DMS153 treated with DMSO at 0.1 percent for 48 hours (cell line): Measurements from ENCODE around the gene SLC5A2.
"Not testable (repeated sequence)": the region's sequence is repeated elsewhere in the genome, so short reads cannot be mapped to it uniquely, and the experiment has no call there.

Experiments used
- DNase-seq: peaks from one replicate; lab custom pipeline; 2025; ENCODE audit not compliant: unreplicated experiment; lab: John Stamatoyannopoulos, UW

The SLC5A2 gene

GRCh38 chr16:31491778-31492418 is 9.0 kb downstream of the SLC5A2 start:
- DNase-seq, result no peak

- no peak for DNase-seq
Measured at GRCh38 chr16:31493506-31494125, 10.7 kb downstream of the SLC5A2 start.

- DNase-seq, result no peak
Measured at GRCh38 chr16:31496670-31497069, 13.7 kb downstream of the SLC5A2 start.

DNA sequence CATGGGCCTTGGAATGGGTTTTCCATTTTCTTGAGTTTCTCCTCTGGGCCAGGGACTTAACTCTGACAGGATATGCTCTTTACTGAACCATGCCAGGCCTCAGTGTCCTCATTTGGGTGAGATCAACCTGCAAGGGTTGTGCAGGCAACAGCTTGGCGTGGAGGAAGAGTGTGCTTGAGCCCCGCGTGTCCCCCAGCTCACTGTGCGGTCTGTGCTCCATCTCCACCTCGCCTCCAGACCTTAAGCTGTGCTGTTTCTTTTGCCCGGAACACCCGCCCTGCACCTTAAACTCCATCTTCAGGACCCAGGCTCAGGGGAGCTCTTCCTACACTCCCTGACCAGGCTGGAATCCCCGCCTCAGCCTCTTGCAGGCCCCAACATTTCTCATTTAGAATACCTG is 15.6 kb downstream of the SLC5A2 start:
- DNase-seq, result no peak

DNA sequence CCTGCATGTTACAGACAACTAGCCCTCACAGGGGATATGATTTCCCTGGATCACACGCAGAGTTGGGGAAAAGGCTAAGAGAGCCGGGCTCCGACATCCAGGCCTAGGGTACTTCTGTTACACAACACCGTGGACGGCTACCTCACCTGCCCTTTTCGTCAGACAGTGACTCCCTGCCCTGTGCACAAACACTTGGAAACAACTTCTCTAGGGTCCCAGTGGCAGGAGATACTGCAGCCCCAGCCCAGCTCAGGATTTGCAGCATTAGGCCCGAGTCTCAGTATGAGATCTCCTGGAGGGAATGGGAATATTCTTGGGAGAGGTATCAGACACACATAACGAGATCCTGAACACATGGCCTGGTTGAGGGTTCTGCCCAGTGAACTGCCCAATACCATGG is 17.0 kb downstream of the SLC5A2 start:
- no peak for DNase-seq

DNA sequence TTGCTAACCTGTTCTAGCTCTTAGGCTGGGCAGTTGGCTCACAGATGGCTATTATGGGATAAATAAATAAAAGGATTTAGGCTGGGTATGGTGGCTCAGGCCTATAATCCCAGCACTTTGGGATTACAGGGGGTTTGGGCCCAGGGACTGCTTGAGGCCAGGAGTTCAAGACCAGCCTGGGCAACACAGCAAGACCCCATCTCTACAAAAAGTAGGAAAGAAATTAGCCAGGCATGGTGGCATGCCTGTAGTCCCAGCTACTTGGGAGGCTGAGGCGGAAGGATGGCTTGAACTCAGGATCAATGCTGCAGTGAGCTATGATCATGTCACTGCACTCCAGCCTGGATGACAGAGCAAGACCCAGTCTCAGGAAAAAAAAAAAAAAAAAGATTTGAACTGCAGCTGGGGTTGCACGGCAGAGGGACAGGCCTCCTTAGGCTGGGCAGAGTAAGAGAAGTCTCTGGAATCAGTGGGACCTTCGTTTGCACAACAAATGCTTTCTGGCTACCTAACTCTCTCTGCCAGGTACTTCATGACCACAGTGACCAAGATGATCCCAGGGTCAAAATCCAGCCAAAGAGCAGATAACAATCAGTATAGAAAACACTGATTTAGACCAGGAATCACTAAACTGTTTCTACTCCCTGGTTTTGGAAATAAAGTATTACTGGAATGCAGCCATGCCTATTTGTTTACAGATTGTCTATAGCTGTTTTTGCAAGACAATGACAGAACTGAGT is 18.5 kb downstream of the SLC5A2 start:
- DNase-seq, result no peak

GRCh38 chr16:31501966-31502348 is 19.0 kb downstream of the SLC5A2 start:
- no peak for DNase-seq

DNA sequence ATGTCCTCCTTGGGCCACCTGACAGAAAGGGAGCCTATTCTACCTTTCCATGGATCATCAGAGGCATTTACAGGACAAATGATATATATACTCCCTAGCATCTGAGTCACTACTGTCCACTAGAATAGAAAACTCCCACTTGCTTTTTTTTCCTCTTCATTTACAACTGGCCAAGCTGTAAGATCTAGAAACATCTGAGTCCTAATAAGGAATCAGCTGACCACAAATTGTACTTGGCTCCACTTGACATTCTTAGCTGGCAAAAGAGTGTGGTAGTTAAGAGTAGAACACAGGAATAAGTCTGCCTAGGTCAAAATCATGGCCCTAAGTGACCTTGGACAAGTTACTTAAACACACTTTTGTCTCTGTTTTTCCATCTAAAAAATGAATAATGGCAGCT is 20.1 kb downstream of the SLC5A2 start:
- DNase-seq, result no peak

DNA sequence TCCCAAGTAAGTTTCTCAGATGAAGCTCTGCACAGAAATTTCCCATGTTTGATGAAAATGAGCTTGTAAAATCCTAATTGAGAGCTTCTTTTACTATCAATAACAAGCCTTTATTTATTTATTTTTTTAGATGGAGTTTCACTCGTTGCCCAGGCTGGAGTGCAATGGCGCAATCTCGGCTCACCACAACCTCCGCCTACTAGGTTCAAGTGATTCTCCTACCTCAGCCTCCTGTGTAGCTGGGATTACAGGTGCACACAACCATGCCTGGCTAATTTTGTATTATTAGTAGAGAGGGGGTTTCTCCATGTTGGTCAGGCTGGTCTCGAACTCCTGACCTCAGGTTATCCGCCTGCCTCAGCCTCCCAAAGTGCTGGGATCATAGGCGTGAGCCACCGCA is 20.6 kb downstream of the SLC5A2 start:
- DNase-seq, result not testable (repeated sequence)

GRCh38 chr16:31504159-31504558 is 21.2 kb downstream of the SLC5A2 start:
- no peak for DNase-seq

- DNase-seq, result no peak
Measured at GRCh38 chr16:31505483-31505882, 22.6 kb downstream of the SLC5A2 start.

- DNase-seq, result no peak
Measured at GRCh38 chr16:31507617-31507928, 24.6 kb downstream of the SLC5A2 start.

DNA sequence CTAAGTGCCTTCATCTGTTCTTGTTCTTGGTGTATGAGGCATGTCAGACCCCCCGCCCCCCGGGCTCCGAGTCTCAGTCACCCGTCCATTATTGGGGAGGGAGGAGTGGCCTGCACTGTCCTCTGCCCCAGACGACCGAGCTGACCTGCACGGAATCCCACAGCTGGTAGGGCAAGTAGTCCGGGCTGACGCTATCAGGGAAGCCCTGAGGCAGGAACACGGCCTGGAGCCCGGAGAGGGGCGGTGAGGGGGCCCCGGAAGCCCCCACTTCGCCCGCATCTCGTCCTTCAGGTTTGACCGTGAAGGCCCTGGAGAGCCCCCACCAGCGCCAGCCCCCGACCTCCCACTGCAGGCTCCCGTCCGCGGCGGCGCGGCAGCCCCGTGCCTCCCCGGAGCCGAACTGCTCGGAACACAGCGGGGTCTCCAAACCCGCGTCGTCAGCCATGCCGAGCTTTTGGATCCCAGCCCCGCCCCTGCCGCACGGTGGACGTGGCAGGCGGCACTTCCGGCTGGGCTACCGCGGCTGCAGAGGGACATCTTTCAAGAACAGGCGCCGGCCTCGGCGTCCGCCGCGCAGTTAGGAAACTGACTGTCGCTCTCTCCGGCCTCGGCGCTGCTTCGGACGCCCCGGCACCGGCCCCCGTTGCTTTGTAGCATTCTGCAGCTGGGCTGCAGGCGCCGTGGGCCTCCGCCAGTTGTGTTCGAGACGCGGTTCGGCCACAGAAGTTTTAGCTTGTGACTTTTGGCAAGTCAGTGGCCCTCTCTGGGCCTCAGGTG is 25.2 kb downstream of the SLC5A2 start, which contains the start of gene RUSF1:
TSS of gene RUSF1 (minus strand) at position 463 of the 777 bp plus-strand sequence. CDS start at position 445, 18 bp downstream.
- peak; percentile 64 for DNase-seq

GRCh38 chr16:31508706-31509195 is 25.8 kb downstream of the SLC5A2 start:
- no peak for DNase-seq

DNA sequence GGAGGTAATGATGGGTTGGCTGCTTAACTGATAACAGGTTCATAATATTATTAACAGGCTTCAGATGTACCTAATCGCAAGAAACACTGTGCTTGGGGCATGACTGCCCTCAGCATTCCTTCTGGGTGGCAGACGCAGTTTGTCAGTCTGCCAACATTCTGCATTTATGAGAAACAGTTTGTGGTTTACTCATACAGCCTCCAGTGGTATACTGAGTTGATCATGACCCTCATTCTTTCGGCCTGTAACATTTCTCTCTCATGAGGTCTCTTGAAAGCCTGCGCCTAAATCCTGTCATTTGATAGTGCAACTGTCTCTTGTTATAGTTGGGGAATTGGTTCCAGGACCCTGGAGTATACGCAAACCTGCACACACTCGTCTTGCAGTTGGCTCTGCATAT is 30.2 kb downstream of the SLC5A2 start:
- no peak for DNase-seq

- no peak for DNase-seq
Measured at GRCh38 chr16:31513884-31514283, 31.0 kb downstream of the SLC5A2 start.

GRCh38 chr16:31517800-31518402 is 35.0 kb downstream of the SLC5A2 start:
- no peak for DNase-seq

- peak; percentile 67 for DNase-seq
Measured at GRCh38 chr16:31519759-31520431, 37.0 kb downstream of the SLC5A2 start.

- DNase-seq, result no peak
Measured at GRCh38 chr16:31521368-31521767, 38.4 kb downstream of the SLC5A2 start.

GRCh38 chr16:31522071-31522470 is 39.1 kb downstream of the SLC5A2 start:
- no peak for DNase-seq
